GM23338 (cell line): Measurements from ENCODE around the gene PSMD11. TPM values are rescaled to one million over a fixed set of nuclear protein-coding genes. Genes with fewer than 3 reads are reported as not detected.

ENCODE experiments used
- ATAC-seq: fragments of 200-7000 bp; cut with Tn5 transposase; 3 replicates; pipeline ENCODE4 v1.9.1; 2020
- DNase-seq: peaks from one replicate; pipeline ENCODE4 v3.0.0-alpha.2; 2015; ENCODE audit warnings: low spot score
- H2AFZ ChIP-seq: fragments of 200-600 bp; sonication (generic); 2 replicates; pipeline ENCODE4 v1.8.0; 2016; ENCODE audit warnings: antibody characterized with exemption, mild to moderate bottlenecking, moderate library complexity
- H3F3A ChIP-seq: fragments of 200-600 bp; sonication (generic); replicated peaks from 2 replicates; pipeline ENCODE4 v1.8.0; 2017; ENCODE audit warnings: antibody characterized with exemption, mixed run types, low read depth
- H3K27ac ChIP-seq: fragments of 200-600 bp; sonication (generic); 2 replicates; pipeline ENCODE4 v1.6.1; 2016; ENCODE audit warnings: low read depth
- H3K27me3 ChIP-seq: fragments of 200-600 bp; sonication (generic); 2 replicates; pipeline ENCODE4 v1.8.0; 2016; ENCODE audit warnings: mild to moderate bottlenecking, mixed run types, moderate library complexity; ENCODE audit not compliant: insufficient read depth
- H3K36me3 ChIP-seq: fragments of 200-600 bp; sonication (generic); 2 replicates; pipeline ENCODE4 v1.8.0; 2016; ENCODE audit warnings: mild to moderate bottlenecking; ENCODE audit not compliant: insufficient read depth
- H3K4me1 ChIP-seq: fragments of 200-600 bp; sonication (generic); 2 replicates; pipeline ENCODE4 v1.8.0; 2016; ENCODE audit warnings: mild to moderate bottlenecking, moderate library complexity; ENCODE audit not compliant: insufficient read depth
- H3K4me2 ChIP-seq: fragments of 200-600 bp; sonication (generic); 2 replicates; pipeline ENCODE4 v1.7.1; 2017; ENCODE audit warnings: mixed run types
- H3K4me3 ChIP-seq: fragments of 200-600 bp; sonication (generic); 2 replicates; pipeline ENCODE4 v1.6.1; 2016; ENCODE audit warnings: mixed run types
- H3K79me2 ChIP-seq: fragments of 200-600 bp; sonication (generic); replicated peaks from 2 replicates; pipeline ENCODE4 v1.8.0; 2017; ENCODE audit warnings: mild to moderate bottlenecking; ENCODE audit not compliant: insufficient read depth
- H3K9me2 ChIP-seq: fragments of 200-600 bp; sonication (generic); 2 replicates; pipeline ENCODE4 v1.8.0; 2017; ENCODE audit not compliant: insufficient read depth
- H4K20me1 ChIP-seq: fragments of 200-600 bp; sonication (generic); replicated peaks from 2 replicates; pipeline ENCODE4 v1.8.0; 2017; ENCODE audit warnings: mild to moderate bottlenecking; ENCODE audit not compliant: insufficient read depth
- H3K27ac Mint-ChIP-seq: 2 replicates; pipeline ENCODE4 v1.8.0; 2020; ENCODE audit warnings: inconsistent platforms, mild to moderate bottlenecking, moderate library complexity, mixed read lengths
- H3K27me3 Mint-ChIP-seq: 3 replicates; pipeline ENCODE4 v1.8.0; 2022; ENCODE audit warnings: low read depth, mild to moderate bottlenecking, moderate library complexity, mixed read lengths, inconsistent platforms; ENCODE audit not compliant: insufficient read depth, poor library complexity
- H3K36me3 Mint-ChIP-seq: 3 replicates; pipeline ENCODE4 v1.8.0; 2021; ENCODE audit warnings: low read depth, mild to moderate bottlenecking, inconsistent platforms, moderate library complexity, mixed read lengths
- H3K4me1 Mint-ChIP-seq: 3 replicates; pipeline ENCODE4 v1.8.0; 2020; ENCODE audit warnings: mild to moderate bottlenecking, inconsistent platforms, mixed read lengths
- H3K4me3 Mint-ChIP-seq: 3 replicates; pipeline ENCODE4 v1.8.0; 2021; ENCODE audit warnings: moderate library complexity, mild to moderate bottlenecking, inconsistent platforms, mixed read lengths
- H3K9me3 Mint-ChIP-seq: 3 replicates; pipeline ENCODE4 v1.8.0; 2020; ENCODE audit warnings: moderate library complexity, mild to moderate bottlenecking, inconsistent platforms, mixed read lengths
- CREB1 ChIP-seq: fragments of 250-450 bp; sonication (Bioruptor Pico); IDR thresholded peaks from 2 replicates; pipeline ENCODE4 v1.5.0; 2020; ENCODE audit warnings: low read depth, mild to moderate bottlenecking, moderate library complexity
- CTCF ChIP-seq, 2 experiments: fragments of 200-600 bp in 1 of 2; sonication (generic) in 1 of 2; conservative IDR thresholded peaks; 2 replicates each; pipeline versions ENCODE4 v1.5.1 to v1.6.1; 2016 to 2017; ENCODE audit warnings: antibody characterized with exemption in 2 of 2, low read depth in 2 of 2, mild to moderate bottlenecking in 2 of 2, moderate library complexity in 1 of 2
- ETS1 ChIP-seq: IDR thresholded peaks from 2 replicates; pipeline ENCODE4 v1.6.1; 2016; ENCODE audit warnings: antibody characterized with exemption
- EZH2 ChIP-seq: fragments of 200-600 bp; sonication (generic); IDR thresholded peaks from one replicate; pipeline ENCODE4 v1.8.0; 2017; ENCODE audit warnings: antibody characterized with exemption, mild to moderate bottlenecking, low read depth; ENCODE audit not compliant: unreplicated experiment
- EZH2phosphoT487 ChIP-seq: fragments of 200-600 bp; sonication (generic); IDR thresholded peaks from one replicate; pipeline ENCODE4 v1.8.1; 2018; ENCODE audit warnings: antibody characterized with exemption; ENCODE audit not compliant: unreplicated experiment
- JUNB ChIP-seq: IDR thresholded peaks from one replicate; pipeline ENCODE4 v1.6.1; 2016; ENCODE audit warnings: antibody characterized with exemption; ENCODE audit not compliant: unreplicated experiment
- NANOG ChIP-seq: IDR thresholded peaks from 2 replicates; pipeline ENCODE4 v1.6.1; 2016; ENCODE audit warnings: antibody characterized with exemption, borderline replicate concordance
- POLR2AphosphoS5 ChIP-seq: IDR thresholded peaks from 2 replicates; pipeline ENCODE4 v1.6.1; 2016; ENCODE audit warnings: antibody characterized with exemption, low read depth
- REST ChIP-seq: IDR thresholded peaks from one replicate; pipeline ENCODE4 v1.6.1; 2018; ENCODE audit warnings: antibody characterized with exemption; ENCODE audit not compliant: unreplicated experiment
- STAT1 ChIP-seq: IDR thresholded peaks from one replicate; pipeline ENCODE4 v1.6.1; 2016; ENCODE audit warnings: antibody characterized with exemption; ENCODE audit not compliant: unreplicated experiment
- ZNF114 ChIP-seq: fragments of 250-450 bp; sonication (Bioruptor Pico); IDR thresholded peaks from 2 replicates; pipeline ENCODE4 v1.5.0; 2020; ENCODE audit warnings: mild to moderate bottlenecking, moderate library complexity
- ZNF331 ChIP-seq: fragments of 250-450 bp; sonication (Bioruptor Pico); IDR thresholded peaks from 2 replicates; pipeline ENCODE4 v1.5.0; 2020; ENCODE audit warnings: low read depth, mild to moderate bottlenecking, moderate library complexity
- ZNF462 ChIP-seq: fragments of 250-450 bp; sonication (Bioruptor Pico); IDR thresholded peaks from 2 replicates; pipeline ENCODE4 v1.5.0; 2020; ENCODE audit warnings: mild to moderate bottlenecking, moderate library complexity
- polyA plus RNA-seq: library from polyadenylated mRNA; unstranded; fragments of >200 nt; fragmentation: Nextera tagmentation; extraction: Ambion mirVana; gene quantifications from 2 replicates; pipeline ENCODE4 v1.2.1, GENCODE V29; 2016
- total RNA-seq: library from RNA; depleted of rRNA; stranded (reverse); fragments of >200 nt; shearing (Covaris generic); gene quantifications from 2 replicates; pipeline ENCODE4 v1.2.3, GENCODE V29; 2014

PSMD11 gene
- total and polyA plus RNA-seq, 2 experiments from 2014 or later: 180 to 360 TPM

GRCh38 chr17:32519228-32520103 lies 75.2 kb downstream of the PSMD11 start:
- DNase-seq (peak; percentile 96), ATAC-seq (peak; percentile 81)
- Histone ChIP-seq H3K36me3 (no peaks in the 10 kb centered on the region), H3K9me2 (no peaks in the 10 kb centered on the region), H3K27me3 (no peaks in the 10 kb centered on the region), H3K79me2 (no peaks in the 10 kb centered on the region), H3K4me3 (peak overlapping the region; percentile 45), H3K4me2 (peak overlapping the region; percentile 71), H2AFZ (peak overlapping the region; percentile 88; the same call in 1 of the 2 replicates), H3K27ac (peak overlapping the region; percentile 87), H3F3A (peaks cover 21% of the 10 kb centered on the region), H4K20me1 (no peaks in the 10 kb centered on the region), H3K4me1 (peaks cover 68% of the 10 kb centered on the region)
- peaks cover 13% of the 10 kb centered on the region for H3K27me3 Mint-ChIP-seq
- H3K27ac Mint-ChIP-seq: peak overlapping the region; percentile 91
- TF ChIP-seq POLR2AphosphoS5 (no peak), ZNF114 (no peak), EZH2 (no peak), STAT1 (no peak), NANOG (no peak), CREB1 (CRISPR knock-in tag) (no peak), ZNF331 (no peak), CTCF (conservative IDR thresholded peaks at IDR 0.05; ENCODE audit: low read depth in 2 of 2) (no peak), REST (no peak), EZH2phosphoT487 (no peak), ZNF462 (CRISPR knock-in tag) (no peak), ETS1 (no peak), JUNB (no peak)
- H3K36me3 Mint-ChIP-seq: no peaks in the 10 kb centered on the region
- peak overlapping the region; percentile 75 for H3K4me3 Mint-ChIP-seq
- H3K9me3 Mint-ChIP-seq: no peaks in the 10 kb centered on the region
- H3K4me1 Mint-ChIP-seq: peaks cover 80% of the 10 kb centered on the region
